SU-DHL-6 (cell line): ENCODE results near the gene NUTM2F.

Experiments
- CTCF ChIP-seq: fragments of 200-600 bp; sonication (generic); IDR thresholded peaks from one replicate; pipeline ENCODE4 v1.5.1; 2017; ENCODE audit warnings: antibody characterized with exemption, mild to moderate bottlenecking, low read length, moderate library complexity; ENCODE audit not compliant: insufficient read depth, poor library complexity, severe bottlenecking
- EZH2phosphoT487 ChIP-seq: fragments of 200-600 bp; sonication (generic), shearing (Covaris generic); conservative IDR thresholded peaks from 2 replicates; pipeline ENCODE4 v1.6.1; 2018; ENCODE audit warnings: mild to moderate bottlenecking, antibody characterized with exemption, low read length, moderate library complexity, mixed read lengths

GRCh38 chr9:94286116-94286515 lies 42.3 kb downstream of the NUTM2F start:
- TF ChIP-seq CTCF (no peak), EZH2phosphoT487 (no peak)
